DOHH2 (cell line): ENCODE results near the gene BBX.

Source experiments
- H3F3A ChIP-seq: fragments of 200-600 bp; sonication (generic), shearing (Covaris generic); 2 replicates; pipeline ENCODE4 v1.6.0; 2016; ENCODE audit warnings: antibody characterized with exemption, mild to moderate bottlenecking; ENCODE audit not compliant: control insufficient read depth, insufficient read depth
- H3K27ac ChIP-seq: fragments of 200-600 bp; sonication (generic); 2 replicates; pipeline ENCODE4 v1.5.1; 2014; ENCODE audit warnings: low read depth, mild to moderate bottlenecking, low read length, moderate library complexity
- H3K27me3 ChIP-seq: fragments of 200-600 bp; sonication (generic); 2 replicates; pipeline ENCODE4 v1.6.1; 2014; ENCODE audit warnings: mild to moderate bottlenecking, low read length, mixed read lengths; ENCODE audit not compliant: control insufficient read depth
- H3K36me3 ChIP-seq: fragments of 200-600 bp; sonication (generic); 2 replicates; pipeline ENCODE4 v1.6.1; 2014; ENCODE audit warnings: mild to moderate bottlenecking, low read length, moderate library complexity, mixed read lengths; ENCODE audit not compliant: control insufficient read depth
- H3K4me1 ChIP-seq: fragments of 200-600 bp; sonication (generic); 2 replicates; pipeline ENCODE4 v1.6.1; 2014; ENCODE audit warnings: mild to moderate bottlenecking, low read length, mixed read lengths; ENCODE audit not compliant: control insufficient read depth
- H3K4me2 ChIP-seq: fragments of 200-600 bp; sonication (generic); 2 replicates; pipeline ENCODE4 v1.6.0; 2014; ENCODE audit warnings: mild to moderate bottlenecking, low read length, moderate library complexity
- H3K4me3 ChIP-seq: fragments of 200-600 bp; sonication (generic); 2 replicates; pipeline ENCODE4 v1.5.1; 2014; ENCODE audit warnings: mild to moderate bottlenecking, low read length, mixed read lengths
- H3K79me2 ChIP-seq: fragments of 200-600 bp; sonication (generic); 2 replicates; pipeline ENCODE4 v1.6.1; 2014; ENCODE audit warnings: mild to moderate bottlenecking, low read length, mixed read lengths; ENCODE audit not compliant: control insufficient read depth
- H3K9me2 ChIP-seq: fragments of 200-600 bp; sonication (generic); replicated peaks from 2 replicates; pipeline ENCODE4 v1.6.1; 2014; ENCODE audit warnings: mild to moderate bottlenecking, low read length, mixed read lengths; ENCODE audit not compliant: control insufficient read depth
- H3K9me3 ChIP-seq: fragments of 200-600 bp; sonication (generic); 2 replicates; pipeline ENCODE4 v1.6.1; 2014; ENCODE audit warnings: antibody characterized with exemption, low read length, mixed read lengths; ENCODE audit not compliant: control insufficient read depth, insufficient read depth
- H4K20me1 ChIP-seq: fragments of 200-600 bp; sonication (generic); 2 replicates; pipeline ENCODE4 v1.6.0; 2014; ENCODE audit warnings: low read depth, mild to moderate bottlenecking, antibody characterized with exemption, low read length, moderate library complexity; ENCODE audit not compliant: control insufficient read depth, insufficient read depth
- CTCF ChIP-seq: fragments of 200-600 bp; sonication (generic); IDR thresholded peaks from one replicate; pipeline ENCODE4 v1.5.1; 2014; ENCODE audit warnings: antibody characterized with exemption, mild to moderate bottlenecking, low read depth, low read length; ENCODE audit not compliant: poor library complexity, severe bottlenecking
- EZH2phosphoT487 ChIP-seq: fragments of 200-600 bp; sonication (generic); IDR thresholded peaks from 2 replicates; pipeline ENCODE4 v1.6.1; 2017; ENCODE audit warnings: borderline replicate concordance, mild to moderate bottlenecking, antibody characterized with exemption, low read length, moderate library complexity, mixed read lengths

Gene BBX

GRCh38 chr3:107670986-107671385 is 148.2 kb downstream of the BBX start:
- no peaks in the 10 kb centered on the region for H3K36me3 ChIP-seq
- H3K4me2 ChIP-seq = no peak overlapping the region
- peaks cover 18% of the 10 kb centered on the region for H3F3A ChIP-seq
- no peaks in the 10 kb centered on the region for H4K20me1 ChIP-seq
- no peaks in the 10 kb centered on the region for H3K9me3 ChIP-seq
- no peaks in the 10 kb centered on the region for H3K9me2 ChIP-seq
- peaks cover 28% of the 10 kb centered on the region for H3K4me1 ChIP-seq
- H3K79me2 ChIP-seq = no peaks in the 10 kb centered on the region
- H3K27me3 ChIP-seq = no peaks in the 10 kb centered on the region
- TF ChIP-seq CTCF (no peak), EZH2phosphoT487 (no peak)
- H3K27ac ChIP-seq = no peak overlapping the region
- H3K4me3 ChIP-seq = no peak overlapping the region

- peaks cover 21% of the 10 kb centered on the region for H3F3A ChIP-seq
- peaks cover 36% of the 10 kb centered on the region for H3K4me1 ChIP-seq
- peak overlapping the region; percentile 55 for H3K4me3 ChIP-seq
- TF ChIP-seq EZH2phosphoT487 (no peak), CTCF (no peak)
- H3K4me2 ChIP-seq = peak overlapping the region; percentile 76
- no peaks in the 10 kb centered on the region for H3K27me3 ChIP-seq
- H3K79me2 ChIP-seq = peaks cover 16% of the 10 kb centered on the region
- peak overlapping the region; percentile 89 for H3K27ac ChIP-seq
- H3K9me3 ChIP-seq = no peaks in the 10 kb centered on the region
- no peaks in the 10 kb centered on the region for H3K36me3 ChIP-seq
- H3K9me2 ChIP-seq = no peaks in the 10 kb centered on the region
- H4K20me1 ChIP-seq = no peaks in the 10 kb centered on the region
Observed at GRCh38 chr3:107674371-107674770, 151.6 kb downstream of the BBX start.

GRCh38 chr3:107675233-107675900 is 152.6 kb downstream of the BBX start:
- no peaks in the 10 kb centered on the region for H3K9me2 ChIP-seq
- H3K4me3 ChIP-seq = peak overlapping the region; percentile 55
- H3K9me3 ChIP-seq = no peaks in the 10 kb centered on the region
- H3K4me1 ChIP-seq = peaks cover 39% of the 10 kb centered on the region
- H3F3A ChIP-seq = peaks cover 21% of the 10 kb centered on the region
- peak overlapping the region; percentile 89 for H3K27ac ChIP-seq
- H3K79me2 ChIP-seq = peaks cover 16% of the 10 kb centered on the region
- H3K4me2 ChIP-seq = peak overlapping the region; percentile 76
- H3K36me3 ChIP-seq = no peaks in the 10 kb centered on the region
- H4K20me1 ChIP-seq = no peaks in the 10 kb centered on the region
- H3K27me3 ChIP-seq = no peaks in the 10 kb centered on the region
- TF ChIP-seq EZH2phosphoT487 = no peak
- TF ChIP-seq CTCF = no peak
